AG04449 (cell line): ENCODE data around the gene HEMK1.

Experiments
- CTCF ChIA-PET: fragments of 350-600 bp; formaldehyde crosslinking; extraction: SDS; loops from one replicate; lab custom pipeline; 2021; ENCODE audit warnings: antibody characterized with exemption; lab: Yijun Ruan, JAX
- POLR2A ChIA-PET: fragments of 400-600, 350-600 bp; formaldehyde crosslinking; extraction: SDS; loops from one replicate; lab custom pipeline; 2020; ENCODE audit warnings: antibody characterized with exemption, inconsistent platforms; lab: Yijun Ruan, JAX
- DNase-seq: peaks from one replicate; pipeline ENCODE4 v3.0.0-alpha.2; 2010; ENCODE audit warnings: low read depth, low spot score
- H3K4me3 ChIP-seq: 2 replicates; pipeline ENCODE4 v1.5.1; 2011; ENCODE audit warnings: low read depth, mild to moderate bottlenecking, control low read depth, low read length
- CTCF ChIP-seq: IDR thresholded peaks from one replicate; pipeline ENCODE4 v1.5.1; 2011; ENCODE audit warnings: mild to moderate bottlenecking, moderate library complexity, low read length, control low read depth, inconsistent platforms; ENCODE audit not compliant: insufficient read depth; ENCODE audit errors: missing control alignments

The HEMK1 gene

GRCh38 chr3:50583897-50584296, 14.6 kb downstream of the HEMK1 start:
- DNase-seq: no peak
- H3K4me3 ChIP-seq: no peak overlapping the region
- ChIA-PET POLR2A (interaction anchor here (1.0 to 1.7 kb wide), 2 partner anchors 9 to 18 kb away, joined by 3 to 4 read pairs; no protein-coding TSS in a partner anchor), CTCF (interaction anchor here (0.6 to 26.0 kb wide), 3 partner anchors 12 to 30 kb away, joined by 3 to 819 read pairs (median 31); partner anchors contain the start of genes CISH and MAPKAPK3)
- no peak for TF ChIP-seq CTCF

DNA sequence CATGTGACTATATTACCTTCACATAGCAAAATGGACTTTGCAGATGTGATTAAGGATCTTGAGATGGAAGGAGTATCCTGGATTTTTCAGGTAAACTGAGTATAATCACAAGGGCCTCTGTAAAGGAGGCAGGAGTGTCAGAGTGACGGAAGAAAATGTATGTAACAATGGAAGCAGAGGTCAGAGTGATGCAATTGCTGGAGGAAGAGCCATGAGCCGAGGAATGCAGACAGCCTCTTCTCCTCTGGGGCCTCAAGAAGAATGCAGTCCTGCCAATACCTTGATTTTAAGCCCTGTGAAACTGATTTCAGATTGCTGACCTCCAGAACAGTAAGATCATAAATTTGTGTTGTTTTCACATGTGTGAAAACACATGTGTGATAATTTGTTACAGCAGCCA, 15.1 kb downstream of the HEMK1 start:
- CTCF ChIA-PET: interaction anchor here (5.0 to 26.0 kb wide), 2 partner anchors 13 to 30 kb away, joined by 31 to 819 read pairs; partner anchors contain the start of genes CISH and MAPKAPK3
- H3K4me3 ChIP-seq: no peak overlapping the region
- POLR2A ChIA-PET: interaction anchor here (1.7 kb wide), 1 partner anchor 17 kb away, joined by 4 read pairs; no protein-coding TSS in a partner anchor
- TF ChIP-seq CTCF: no peak
- DNase-seq: no peak

- TF ChIP-seq CTCF: no peak
Measured at GRCh38 chr3:50585919-50586762, 16.8 kb downstream of the HEMK1 start.

DNA sequence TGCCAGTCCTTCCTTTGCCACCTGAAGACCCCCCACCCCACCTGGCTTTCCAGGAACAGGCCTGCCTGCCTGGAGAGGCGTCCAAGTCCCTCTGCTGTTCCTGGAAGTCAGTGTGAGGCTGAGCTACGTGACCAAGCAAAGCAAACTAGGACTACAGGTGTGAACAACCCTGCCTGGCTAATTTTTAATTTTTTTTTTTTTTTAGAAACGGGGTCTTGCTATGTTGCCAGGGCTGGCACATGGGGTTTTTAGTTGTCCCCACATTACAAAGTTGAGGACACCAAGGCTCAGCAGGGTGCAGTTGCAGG, 17.4 kb downstream of the HEMK1 start:
- no peak for DNase-seq
- ChIA-PET POLR2A (interaction anchor here (0.7 to 2.1 kb wide), 3 partner anchors 15 to 54 kb away, joined by 4 to 9 read pairs (median 4); partner anchors contain the start of gene HEMK1), CTCF (interaction anchor here (1.0 to 10.3 kb wide), 3 partner anchors 13 to 27 kb away, joined by 3 to 138 read pairs (median 94); partner anchors contain the start of genes CISH, HEMK1 and MAPKAPK3)
- no peak overlapping the region for H3K4me3 ChIP-seq
- no peak for TF ChIP-seq CTCF

More at GRCh38 chr3:50585919-50586762, 16.8 kb downstream of the HEMK1 start:
- no peak overlapping the region for H3K4me3 ChIP-seq
- POLR2A ChIA-PET: interaction anchor here (0.7 to 2.1 kb wide), 4 partner anchors 16 to 55 kb away, joined by 4 to 9 read pairs (median 4); partner anchors contain the start of genes CISH and HEMK1
- CTCF ChIA-PET: interaction anchor here (10.3 kb wide), 2 partner anchors 12 to 28 kb away, joined by 94 to 138 read pairs; partner anchors contain the start of genes CISH, HEMK1 and MAPKAPK3
- DNase-seq: no peak

DNA sequence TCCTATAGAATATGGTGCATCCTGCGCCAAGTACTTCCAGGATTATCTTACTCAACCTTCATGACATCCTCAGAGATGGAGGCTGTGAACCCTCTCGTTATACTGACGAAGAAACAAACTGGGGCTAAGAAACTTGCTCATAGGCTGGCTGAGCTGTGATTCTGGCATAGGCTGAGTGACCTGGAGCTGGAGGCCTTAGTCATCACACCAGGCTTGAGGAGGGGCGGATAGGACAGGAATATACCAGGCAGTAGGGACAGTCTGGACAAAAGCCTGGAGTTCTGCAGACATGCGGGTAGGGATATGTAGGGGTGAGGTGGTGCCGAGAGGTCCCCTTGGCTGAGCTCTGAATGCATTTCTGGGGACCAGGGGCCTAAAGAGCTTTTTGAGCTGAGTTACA, 18.1 kb downstream of the HEMK1 start:
- ChIA-PET CTCF (interaction anchor here (1.0 to 10.3 kb wide), 3 partner anchors 13 to 27 kb away, joined by 3 to 138 read pairs (median 94); partner anchors contain the start of genes CISH, HEMK1 and MAPKAPK3), POLR2A (interaction anchor here (2.0 to 2.1 kb wide), 2 partner anchors 14 to 18 kb away, joined by 4 to 9 read pairs; partner anchors contain the start of gene HEMK1)
- no peak overlapping the region for H3K4me3 ChIP-seq
- no peak for DNase-seq
- no peak for TF ChIP-seq CTCF
